HT-29 (cell line): ENCODE measurements around the gene ZNF175. TPM values are rescaled to one million over a fixed set of nuclear protein-coding genes. Genes with fewer than 3 reads are reported as not detected.

Experiments
- DNase-seq: peaks from one replicate; pipeline ENCODE4 v3.0.0-alpha.2; 2015; ENCODE audit warnings: low spot score
- total RNA-seq: library from RNA; depleted of rRNA; stranded (reverse); fragments of >200 nt; shearing (Covaris generic); gene quantifications from 2 replicates; pipeline ENCODE4 v1.2.3, GENCODE V29; 2014; rRNA removed

ZNF175 gene
- 1.1 and 1.8 TPM in 2 replicates for total RNA-seq

- peak; percentile 99 for DNase-seq
Measured at GRCh38 chr19:51570962-51571575, at the start of gene ZNF175. ZNF175 (plus strand) TSS chr19:51571283; CDS start chr19:51573330, 2,047 bp downstream.

GRCh38 chr19:51521357-51521756 is 49.7 kb upstream of the ZNF175 start:
- DNase-seq: no peak

GRCh38 chr19:51521781-51522180 is 49.3 kb upstream of the ZNF175 start:
- DNase-seq: no peak

- no peak for DNase-seq
Measured at GRCh38 chr19:51524666-51525264, 46.3 kb upstream of the ZNF175 start.

GRCh38 chr19:51525651-51526050 is 45.4 kb upstream of the ZNF175 start:
- no peak for DNase-seq

GRCh38 chr19:51529301-51529700 is 41.8 kb upstream of the ZNF175 start:
- no peak for DNase-seq

GRCh38 chr19:51530616-51531015 is 40.5 kb upstream of the ZNF175 start:
- no peak for DNase-seq

- DNase-seq: no peak
Measured at GRCh38 chr19:51531349-51532315, 39.5 kb upstream of the ZNF175 start, which contains the start of gene SIGLEC6. SIGLEC6 (minus strand) TSS chr19:51531670; CDS start chr19:51531648, 22 bp downstream.

- DNase-seq: no peak
Measured at GRCh38 chr19:51535535-51535934, 35.5 kb upstream of the ZNF175 start.

- no peak for DNase-seq
Measured at GRCh38 chr19:51539821-51540366, 31.2 kb upstream of the ZNF175 start.

- DNase-seq: no peak
Measured at GRCh38 chr19:51541458-51542357, 29.4 kb upstream of the ZNF175 start.

GRCh38 chr19:51542699-51543098 is 28.4 kb upstream of the ZNF175 start:
- no peak for DNase-seq

- no peak for DNase-seq
Measured at GRCh38 chr19:51544038-51544437, 27.0 kb upstream of the ZNF175 start.

GRCh38 chr19:51546107-51546649 is 24.9 kb upstream of the ZNF175 start:
- DNase-seq: no peak

- DNase-seq: no peak
Measured at GRCh38 chr19:51546650-51547396, 24.3 kb upstream of the ZNF175 start.

GRCh38 chr19:51547397-51548212 is 23.5 kb upstream of the ZNF175 start:
- no peak for DNase-seq

GRCh38 chr19:51548213-51548651 is 22.9 kb upstream of the ZNF175 start:
- no peak for DNase-seq

GRCh38 chr19:51548891-51549305 is 22.2 kb upstream of the ZNF175 start:
- DNase-seq: no peak
